HAP-1 (cell line): ENCODE results near the gene NR3C2.

ENCODE experiments used
- DNase-seq, 2 experiments: peaks; one replicate each; pipeline ENCODE4 v3.0.0-alpha.2; 2016 to 2020; ENCODE audit warnings: low spot score in 2 of 2
- H3K27me3 ChIP-seq: fragments of 250-450 bp; sonication (Bioruptor Pico); 2 replicates; pipeline ENCODE4 v1.5.1; 2020; ENCODE audit warnings: low read depth, mild to moderate bottlenecking, moderate library complexity
- H3K36me3 ChIP-seq: fragments of 250-450 bp; sonication (Bioruptor Pico); replicated peaks from 2 replicates; pipeline ENCODE4 v1.5.1; 2020; ENCODE audit warnings: mild to moderate bottlenecking
- H3K4me1 ChIP-seq: fragments of 250-450 bp; sonication (Bioruptor Pico); 2 replicates; pipeline ENCODE4 v1.5.1; 2020; ENCODE audit warnings: mild to moderate bottlenecking
- H3K4me3 ChIP-seq: fragments of 250-450 bp; sonication (Bioruptor Pico); 2 replicates; pipeline ENCODE4 v1.5.1; 2020; ENCODE audit warnings: mild to moderate bottlenecking, moderate library complexity
- H3K9me3 ChIP-seq: fragments of 250-450 bp; sonication (Bioruptor Pico); 2 replicates; pipeline ENCODE4 v1.5.1; 2020; ENCODE audit warnings: mild to moderate bottlenecking, moderate library complexity
- in situ Hi-C: fragments of 300-500 bp; cut with MboI; formaldehyde crosslinking; loops from 3 replicates; pipeline ENCODE4 v1.14.3; 2020; ENCODE audit warnings: low sequenced_read_pairs, inconsistent platforms, mixed read lengths

NR3C2 gene

GRCh38 chr4:148302416-148302815 lies 139.8 kb downstream of the NR3C2 start:
- in situ Hi-C loops, result no loop called here
- Histone ChIP-seq H3K9me3 (peaks cover 6% of the 10 kb centered on the region; the same call in 1 of the 2 replicates), H3K36me3 (no peaks in the 10 kb centered on the region), H3K4me1 (no peaks in the 10 kb centered on the region), H3K27me3 (no peaks in the 10 kb centered on the region), H3K4me3 (no peak overlapping the region)
- no peak for DNase-seq

DNA sequence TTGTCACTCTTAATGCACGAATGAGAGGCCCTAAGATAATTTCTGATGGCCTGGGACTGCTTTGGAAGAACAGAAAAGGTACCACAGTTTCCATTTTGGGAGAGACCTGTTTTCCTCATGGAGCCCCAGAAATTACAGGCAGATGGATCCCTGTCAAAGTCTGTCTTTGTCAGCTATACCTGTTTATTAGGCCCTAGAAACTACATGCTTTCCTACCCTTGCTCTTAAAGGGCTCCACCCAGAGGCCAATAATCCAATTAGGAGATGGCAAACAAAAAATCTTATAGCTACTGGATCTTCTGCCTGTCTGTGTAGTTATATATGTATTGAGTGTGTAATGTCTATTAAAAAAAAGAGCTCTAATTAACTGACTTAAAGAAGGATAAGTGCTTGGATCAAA lies 141.3 kb downstream of the NR3C2 start:
- DNase-seq, result no peak
- Histone ChIP-seq H3K4me1 (no peaks in the 10 kb centered on the region), H3K27me3 (no peaks in the 10 kb centered on the region), H3K4me3 (no peak overlapping the region), H3K36me3 (no peaks in the 10 kb centered on the region), H3K9me3 (peaks cover 6% of the 10 kb centered on the region; the same call in 1 of the 2 replicates)
- in situ Hi-C loops, result no loop called here

GRCh38 chr4:148299337-148299736 lies 142.9 kb downstream of the NR3C2 start:
- peaks cover 6% of the 10 kb centered on the region; the same call in 1 of the 2 replicates for H3K9me3 ChIP-seq
- no peak overlapping the region for H3K4me3 ChIP-seq
- DNase-seq, result no peak
- H3K4me1 ChIP-seq, result no peaks in the 10 kb centered on the region
- H3K36me3 ChIP-seq, result no peaks in the 10 kb centered on the region
- in situ Hi-C loops, result no loop called here
- H3K27me3 ChIP-seq, result no peaks in the 10 kb centered on the region

DNA sequence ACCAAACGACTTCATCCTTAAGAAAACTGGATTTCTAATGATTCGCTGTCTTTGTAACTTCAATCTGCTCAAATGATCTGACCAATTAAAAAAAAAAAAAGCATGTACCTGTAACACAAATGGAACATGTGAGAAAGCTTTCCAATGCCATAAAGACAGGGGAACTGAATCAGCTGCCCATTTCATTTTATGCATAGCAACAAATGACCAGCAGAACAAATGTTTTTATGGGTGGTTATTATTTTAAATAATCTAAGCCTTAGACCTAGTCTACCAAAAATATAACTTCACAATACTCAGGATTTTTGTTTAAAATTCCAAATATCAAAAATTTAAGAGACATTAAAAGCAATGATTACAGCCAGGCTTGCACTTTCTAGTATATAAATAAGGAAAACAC lies 145.7 kb downstream of the NR3C2 start:
- no peaks in the 10 kb centered on the region for H3K4me1 ChIP-seq
- in situ Hi-C loops, result no loop called here
- no peaks in the 10 kb centered on the region for H3K27me3 ChIP-seq
- peaks cover 6% of the 10 kb centered on the region; the same call in 1 of the 2 replicates for H3K9me3 ChIP-seq
- no peak for DNase-seq
- no peaks in the 10 kb centered on the region for H3K36me3 ChIP-seq
- no peak overlapping the region for H3K4me3 ChIP-seq

GRCh38 chr4:148295642-148296041 lies 146.6 kb downstream of the NR3C2 start:
- Histone ChIP-seq H3K36me3 (no peaks in the 10 kb centered on the region), H3K4me1 (no peaks in the 10 kb centered on the region), H3K27me3 (no peaks in the 10 kb centered on the region), H3K9me3 (no peaks in the 10 kb centered on the region; the same call in 1 of the 2 replicates), H3K4me3 (no peak overlapping the region)
- in situ Hi-C loops, result no loop called here
- DNase-seq, result no peak

DNA sequence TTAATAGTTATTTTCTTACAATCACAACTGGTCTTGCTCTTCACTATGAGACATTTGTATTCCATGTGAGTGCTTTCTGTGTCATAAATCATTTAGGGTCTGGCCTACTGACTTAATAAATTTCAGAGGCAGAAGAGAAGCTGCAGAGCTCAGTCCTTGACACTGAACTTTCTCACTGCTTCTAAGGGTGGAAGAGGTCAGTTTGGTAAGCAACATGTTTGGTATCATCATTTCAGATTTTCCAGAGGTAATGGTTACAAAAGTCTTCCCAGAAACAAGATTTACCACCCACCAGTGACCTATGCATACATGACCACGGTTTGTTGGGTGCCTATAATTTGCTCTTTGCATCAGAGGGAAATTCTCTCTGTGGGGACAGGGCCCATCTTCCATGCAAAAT lies 148.6 kb downstream of the NR3C2 start:
- DNase-seq, result no peak
- Histone ChIP-seq H3K4me3 (no peak overlapping the region), H3K27me3 (no peaks in the 10 kb centered on the region), H3K9me3 (no peaks in the 10 kb centered on the region), H3K36me3 (no peaks in the 10 kb centered on the region), H3K4me1 (no peaks in the 10 kb centered on the region)
- in situ Hi-C loops, result no loop called here

- Histone ChIP-seq H3K27me3 (no peaks in the 10 kb centered on the region), H3K36me3 (no peaks in the 10 kb centered on the region), H3K9me3 (no peaks in the 10 kb centered on the region), H3K4me3 (no peak overlapping the region), H3K4me1 (no peaks in the 10 kb centered on the region)
- in situ Hi-C loops, result no loop called here
- no peak for DNase-seq
Measured at GRCh38 chr4:148292686-148293085, 149.5 kb downstream of the NR3C2 start.

DNA sequence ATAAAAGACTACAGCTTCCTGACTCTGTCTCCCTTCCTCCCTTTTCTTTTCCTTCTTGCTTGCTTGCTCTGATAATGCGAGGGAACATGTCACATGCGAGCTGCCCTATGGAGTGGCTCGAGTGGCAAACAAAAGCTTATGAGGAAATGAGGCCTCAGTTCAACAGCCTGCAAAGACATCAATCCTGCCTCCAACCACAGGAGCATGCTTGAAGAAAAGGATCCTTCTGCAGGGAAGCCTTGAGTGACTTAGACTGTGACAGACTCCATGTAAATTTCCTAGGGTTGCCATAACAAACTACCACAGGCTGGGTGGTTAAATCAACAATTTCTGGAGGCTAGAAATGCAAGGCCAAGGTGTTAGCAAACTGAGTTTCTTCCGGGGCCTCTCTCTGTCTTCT lies 152.5 kb downstream of the NR3C2 start:
- no peaks in the 10 kb centered on the region for H3K4me1 ChIP-seq
- in situ Hi-C loops, result no loop called here
- no peaks in the 10 kb centered on the region for H3K36me3 ChIP-seq
- H3K27me3 ChIP-seq, result no peaks in the 10 kb centered on the region
- DNase-seq, result no peak
- no peak overlapping the region for H3K4me3 ChIP-seq
- no peaks in the 10 kb centered on the region for H3K9me3 ChIP-seq

- Histone ChIP-seq H3K27me3 (no peaks in the 10 kb centered on the region), H3K4me3 (no peak overlapping the region), H3K4me1 (no peaks in the 10 kb centered on the region), H3K9me3 (no peaks in the 10 kb centered on the region), H3K36me3 (no peaks in the 10 kb centered on the region)
- in situ Hi-C loops, result no loop called here
- no peak for DNase-seq
Measured at GRCh38 chr4:148288448-148288847, 153.8 kb downstream of the NR3C2 start.

- no peaks in the 10 kb centered on the region for H3K27me3 ChIP-seq
- no peak overlapping the region for H3K4me3 ChIP-seq
- DNase-seq, result no peak
- H3K36me3 ChIP-seq, result no peaks in the 10 kb centered on the region
- no peaks in the 10 kb centered on the region for H3K9me3 ChIP-seq
- H3K4me1 ChIP-seq, result no peaks in the 10 kb centered on the region
- in situ Hi-C loops, result no loop called here
Measured at GRCh38 chr4:148287111-148287510, 155.1 kb downstream of the NR3C2 start.

- in situ Hi-C loops, result no loop called here
- H3K27me3 ChIP-seq, result no peaks in the 10 kb centered on the region
Measured at GRCh38 chr4:148286012-148286411, 156.2 kb downstream of the NR3C2 start.

GRCh38 chr4:148283665-148284064 lies 158.5 kb downstream of the NR3C2 start:
- DNase-seq, result no peak
- Histone ChIP-seq H3K4me3 (no peak overlapping the region), H3K9me3 (no peaks in the 10 kb centered on the region), H3K27me3 (no peaks in the 10 kb centered on the region), H3K36me3 (no peaks in the 10 kb centered on the region), H3K4me1 (no peaks in the 10 kb centered on the region)
- in situ Hi-C loops, result no loop called here

More at GRCh38 chr4:148286012-148286411, 156.2 kb downstream of the NR3C2 start:
- Histone ChIP-seq H3K4me3 (no peak overlapping the region), H3K36me3 (no peaks in the 10 kb centered on the region), H3K4me1 (no peaks in the 10 kb centered on the region), H3K9me3 (no peaks in the 10 kb centered on the region)
- no peak for DNase-seq

DNA sequence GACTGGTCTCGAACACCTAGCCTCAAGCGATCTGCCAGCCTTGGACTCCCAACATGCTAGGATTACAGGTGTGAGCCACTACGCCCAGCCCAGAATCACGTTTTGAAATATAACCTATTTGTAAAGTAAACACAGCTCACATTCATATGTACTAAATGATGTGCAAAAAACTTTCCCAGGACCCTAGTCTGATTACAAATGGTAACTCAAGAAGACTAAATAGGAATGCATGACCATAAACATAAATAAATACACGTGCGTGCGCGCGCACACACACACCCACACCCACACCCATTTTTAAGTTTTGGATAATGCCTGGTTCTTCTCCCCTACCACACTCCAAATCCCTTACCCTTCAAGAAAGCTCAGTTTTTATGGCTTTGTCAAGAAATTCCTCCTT lies 163.9 kb downstream of the NR3C2 start:
- Histone ChIP-seq H3K9me3 (no peaks in the 10 kb centered on the region), H3K36me3 (no peaks in the 10 kb centered on the region), H3K4me1 (peaks cover 4% of the 10 kb centered on the region; the same call in 1 of the 2 replicates), H3K4me3 (no peak overlapping the region), H3K27me3 (no peaks in the 10 kb centered on the region)
- in situ Hi-C loops, result no loop called here
- no peak for DNase-seq

GRCh38 chr4:148275266-148275665 lies 166.9 kb downstream of the NR3C2 start:
- in situ Hi-C loops, result no loop called here
- Histone ChIP-seq H3K4me3 (no peak overlapping the region), H3K4me1 (peaks cover 4% of the 10 kb centered on the region; the same call in 1 of the 2 replicates)

DNA sequence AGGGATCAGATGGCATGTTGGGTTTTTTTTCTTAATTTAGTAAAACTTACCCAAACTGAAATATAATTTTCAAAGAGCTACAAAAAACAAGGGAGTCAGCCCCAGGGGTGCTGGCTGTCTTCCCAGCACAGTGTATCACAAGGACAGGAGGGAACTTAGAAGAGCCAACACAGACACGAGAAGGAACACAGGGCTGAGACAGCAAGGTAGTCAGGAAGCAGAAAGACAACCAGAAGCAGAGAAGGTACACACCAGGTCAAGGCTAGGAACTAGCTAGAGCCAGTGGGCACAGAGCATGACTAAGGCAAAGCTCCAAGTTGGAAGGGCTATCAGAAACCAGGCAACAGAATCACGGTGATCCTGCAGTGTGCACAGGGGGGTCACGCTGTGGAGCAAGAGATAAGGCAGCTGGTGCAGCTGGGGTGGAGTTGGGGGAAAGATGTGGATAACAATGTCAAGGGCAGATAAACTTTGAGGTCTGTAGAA lies 168.7 kb downstream of the NR3C2 start:
- in situ Hi-C loops, result no loop called here

More at GRCh38 chr4:148275266-148275665, 166.9 kb downstream of the NR3C2 start:
- Histone ChIP-seq H3K9me3 (no peaks in the 10 kb centered on the region), H3K36me3 (no peaks in the 10 kb centered on the region), H3K27me3 (no peaks in the 10 kb centered on the region)
- no peak for DNase-seq

More for the DNA sequence above, 168.7 kb downstream of the NR3C2 start:
- no peak for DNase-seq
- H3K27me3 ChIP-seq, result no peaks in the 10 kb centered on the region
- no peaks in the 10 kb centered on the region for H3K36me3 ChIP-seq
- H3K4me3 ChIP-seq, result no peak overlapping the region
- no peaks in the 10 kb centered on the region for H3K9me3 ChIP-seq
- peaks cover 4% of the 10 kb centered on the region; the same call in 1 of the 2 replicates for H3K4me1 ChIP-seq
